Measurements from ENCODE around the gene AGTRAP. TPM values are rescaled to one million over a fixed set of nuclear protein-coding genes. Genes with fewer than 3 reads are reported as not detected.

AGTRAP gene
- polyA plus RNA-seq, 3 donors: 420 to 938 (median 842) TPM

- Histone ChIP-seq H3K27me3 (ENCODE audit: control insufficient read depth in 2 of 2, insufficient read depth in 2 of 2, low read length in 2 of 2) (peaks cover 0 to 15% of the 10 kb centered on the region in 2 donors), H2AFZ (ENCODE audit: insufficient read depth, low read depth, low read length, poor library complexity, severe bottlenecking) (no peak overlapping the region), H4K20me1 (ENCODE audit: insufficient read depth, low read length) (no peaks in the 10 kb centered on the region), H3K4me1 (ENCODE audit: control insufficient read depth in 1 of 2, insufficient read depth in 2 of 2, low read length in 2 of 2) (peaks cover 5 to 11% of the 10 kb centered on the region in 2 donors), H3K36me3 (replicated peaks in 1 of 2; ENCODE audit: control insufficient read depth in 1 of 2, insufficient read depth in 2 of 2, low read length in 2 of 2) (no peaks in the 10 kb centered on the region), H3K9ac (ENCODE audit: insufficient read depth, low read length, poor library complexity, severe bottlenecking) (no peak overlapping the region), H3K27ac (ENCODE audit: low read depth in 1 of 2, low read length in 2 of 2) (no peak overlapping the region), H3K4me3 (replicated peaks in 1 of 3; ENCODE audit: low read depth in 2 of 3, low read length in 3 of 3) (no peak overlapping the region), H3K79me2 (ENCODE audit: insufficient read depth, low read length) (no peaks in the 10 kb centered on the region), H3K4me2 (replicated peaks; ENCODE audit: extremely low read depth, low read length, poor library complexity, severe bottlenecking) (no peak overlapping the region), H3K9me3 (replicated peaks in 1 of 2; ENCODE audit: control insufficient read depth in 1 of 2, insufficient read depth in 1 of 2, low read length in 2 of 2) (no peaks in the 10 kb centered on the region)
- Mint-ChIP-seq H3K4me1 (peaks cover 9% of the 10 kb centered on the region), H3K36me3 (no peaks in the 10 kb centered on the region), H3K9me3 (peaks cover 0 to 2% (median 0%) of the 10 kb centered on the region in 7 donors), H3K27ac (no peak overlapping the region), H3K4me3 (no peak overlapping the region), H3K27me3 (ENCODE audit: low read depth in 3 of 3) (peaks cover 11 to 20% (median 18%) of the 10 kb centered on the region in 3 donors)
- 89% methylated on average over 14 of the region's 14 CpGs for WGBS (ENCODE audit: insufficient coverage)
- TF ChIP-seq CTCF (IDR thresholded peaks at IDR 0.05): no peak
- intact Hi-C loops (cut with micrococcal nuclease): no loop called here
- no peak for DNase-seq
These were observed 30.5 kb downstream of the AGTRAP start for GRCh38 chr1:11766429-11766776.

GRCh38 chr1:11767922-11768704 lies 32.2 kb downstream of the AGTRAP start:
- Histone ChIP-seq H3K4me3 (replicated peaks in 1 of 3; ENCODE audit: low read depth in 2 of 3, low read length in 3 of 3) (no peak overlapping the region), H4K20me1 (ENCODE audit: insufficient read depth, low read length) (no peaks in the 10 kb centered on the region), H3K4me2 (replicated peaks; ENCODE audit: extremely low read depth, low read length, poor library complexity, severe bottlenecking) (no peak overlapping the region), H3K9me3 (replicated peaks in 1 of 2; ENCODE audit: control insufficient read depth in 1 of 2, insufficient read depth in 1 of 2, low read length in 2 of 2) (no peaks in the 10 kb centered on the region), H3K4me1 (ENCODE audit: control insufficient read depth in 1 of 2, insufficient read depth in 2 of 2, low read length in 2 of 2) (peaks cover 4 to 10% of the 10 kb centered on the region in 2 donors), H3K27me3 (ENCODE audit: control insufficient read depth in 2 of 2, insufficient read depth in 2 of 2, low read length in 2 of 2) (no peaks in the 10 kb centered on the region), H3K27ac (ENCODE audit: low read depth in 1 of 2, low read length in 2 of 2) (no peak overlapping the region), H3K36me3 (replicated peaks in 1 of 2; ENCODE audit: control insufficient read depth in 1 of 2, insufficient read depth in 2 of 2, low read length in 2 of 2) (no peaks in the 10 kb centered on the region), H3K79me2 (ENCODE audit: insufficient read depth, low read length) (no peaks in the 10 kb centered on the region), H2AFZ (ENCODE audit: insufficient read depth, low read depth, low read length, poor library complexity, severe bottlenecking) (no peak overlapping the region), H3K9ac (ENCODE audit: insufficient read depth, low read length, poor library complexity, severe bottlenecking) (no peak overlapping the region)
- Mint-ChIP-seq H3K27ac (no peak overlapping the region), H3K36me3 (no peaks in the 10 kb centered on the region), H3K9me3 (no peaks in the 10 kb centered on the region), H3K4me1 (peaks cover 6% of the 10 kb centered on the region), H3K4me3 (no peak overlapping the region), H3K27me3 (ENCODE audit: low read depth in 3 of 3) (peaks cover 3 to 5% (median 4%) of the 10 kb centered on the region in 3 donors)
- no peak for TF ChIP-seq CTCF (IDR thresholded peaks at IDR 0.05)
- intact Hi-C loops (cut with micrococcal nuclease): no loop called here
- WGBS (ENCODE audit: insufficient coverage): 49% methylated on average over 8 of the region's 16 CpGs
- no peak for DNase-seq

Data from CD14-positive monocyte (primary cell).